ENCODE results near the gene FOXA1. TPM values are rescaled to one million over a fixed set of nuclear protein-coding genes. Genes with fewer than 3 reads are reported as not detected.

The FOXA1 gene
- polyA plus RNA-seq, 4 donors, result 0.75 to 6.9 (median 4.4) TPM

- no peak for DNase-seq (ENCODE audit: low read depth in 4 of 4, low spot score in 3 of 4)
Measured at GRCh38 chr14:37602605-37603453, 7.8 kb upstream of the FOXA1 start.

- DNase-seq (ENCODE audit: low read depth in 4 of 4, low spot score in 3 of 4), result no peak
Measured at GRCh38 chr14:37601865-37602264, 6.8 kb upstream of the FOXA1 start.

GRCh38 chr14:37600880-37601741 is 6.1 kb upstream of the FOXA1 start:
- DNase-seq (ENCODE audit: low read depth in 4 of 4, low spot score in 3 of 4), result no peak

GRCh38 chr14:37599507-37600368 is 4.7 kb upstream of the FOXA1 start:
- no peak for DNase-seq (ENCODE audit: low read depth in 4 of 4, low spot score in 3 of 4)

- DNase-seq (ENCODE audit: low read depth in 4 of 4, low spot score in 3 of 4), result no peak
Measured at GRCh38 chr14:37598747-37599506, 3.9 kb upstream of the FOXA1 start.

- no peak for DNase-seq (ENCODE audit: low read depth in 4 of 4, low spot score in 3 of 4)
Measured at GRCh38 chr14:37597914-37598746, 3.1 kb upstream of the FOXA1 start.

GRCh38 chr14:37597538-37597913 is 2.5 kb upstream of the FOXA1 start:
- no peak for DNase-seq (ENCODE audit: low read depth in 4 of 4, low spot score in 3 of 4)

- DNase-seq (ENCODE audit: low read depth in 4 of 4, low spot score in 3 of 4), result no peak
Measured at GRCh38 chr14:37596790-37597472, 1.9 kb upstream of the FOXA1 start.

- no peak for DNase-seq (ENCODE audit: low read depth in 4 of 4, low spot score in 3 of 4)
Measured at GRCh38 chr14:37595809-37596621, 966 bp upstream of the FOXA1 start.

- peak in 2 of 4 donors; percentile 72 to 80 for DNase-seq (ENCODE audit: low read depth in 4 of 4, low spot score in 3 of 4)
Measured at GRCh38 chr14:37594238-37594970, 645 bp downstream of the FOXA1 start.

GRCh38 chr14:37593511-37594237 is 1.4 kb downstream of the FOXA1 start:
- no peak for DNase-seq (ENCODE audit: low read depth in 4 of 4, low spot score in 3 of 4)

GRCh38 chr14:37592482-37593408 is 2.3 kb downstream of the FOXA1 start:
- DNase-seq (ENCODE audit: low read depth in 4 of 4, low spot score in 3 of 4), result no peak

- DNase-seq (ENCODE audit: low read depth in 4 of 4, low spot score in 3 of 4), result no peak
Measured at GRCh38 chr14:37591941-37592481, 3.0 kb downstream of the FOXA1 start.

GRCh38 chr14:37591311-37591940 is 3.6 kb downstream of the FOXA1 start:
- no peak for DNase-seq (ENCODE audit: low read depth in 4 of 4, low spot score in 3 of 4)

All from left renal pelvis (tissue), 4 donors.